Measurements from ENCODE around the gene KXD1. TPM values are rescaled to one million over a fixed set of nuclear protein-coding genes. Genes with fewer than 3 reads are reported as not detected.
"Not testable (repeated sequence)": the region's sequence is repeated elsewhere in the genome, so short reads cannot be mapped to it uniquely, and the experiment has no call there.

KXD1 gene
- total RNA-seq, 1 experiment from 2014 or later = 190 TPM

GRCh38 chr19:18522862-18523440, 34.7 kb upstream of the KXD1 start:
- DNase-seq; H3K36me3 ChIP-seq (replicated peaks; ENCODE audit: control insufficient read depth, insufficient read depth, low read length); H3K27me3 ChIP-seq (ENCODE audit: control insufficient read depth, insufficient read depth, low read length): not testable (repeated sequence)
- H3K4me3 ChIP-seq (ENCODE audit: insufficient read depth, low read depth, low read length) = 0 out of 2 replicates have a peak overlapping the region, but pooled peaks have one; percentile 9

GRCh38 chr19:18523841-18524240, 33.8 kb upstream of the KXD1 start:
- Histone ChIP-seq H3K4me3 (ENCODE audit: insufficient read depth, low read depth, low read length) (no peak overlapping the region), H3K27me3 (ENCODE audit: control insufficient read depth, insufficient read depth, low read length) (no peaks in the 10 kb centered on the region), H3K36me3 (replicated peaks; ENCODE audit: control insufficient read depth, insufficient read depth, low read length) (no peaks in the 10 kb centered on the region)
- peak; percentile 64 for DNase-seq

GRCh38 chr19:18526316-18526715, 31.4 kb upstream of the KXD1 start:
- Histone ChIP-seq H3K36me3 (replicated peaks; ENCODE audit: control insufficient read depth, insufficient read depth, low read length) (peaks cover 2% of the 10 kb centered on the region), H3K27me3 (ENCODE audit: control insufficient read depth, insufficient read depth, low read length) (no peaks in the 10 kb centered on the region), H3K4me3 (ENCODE audit: insufficient read depth, low read depth, low read length) (no peak overlapping the region)
- DNase-seq = no peak

DNA sequence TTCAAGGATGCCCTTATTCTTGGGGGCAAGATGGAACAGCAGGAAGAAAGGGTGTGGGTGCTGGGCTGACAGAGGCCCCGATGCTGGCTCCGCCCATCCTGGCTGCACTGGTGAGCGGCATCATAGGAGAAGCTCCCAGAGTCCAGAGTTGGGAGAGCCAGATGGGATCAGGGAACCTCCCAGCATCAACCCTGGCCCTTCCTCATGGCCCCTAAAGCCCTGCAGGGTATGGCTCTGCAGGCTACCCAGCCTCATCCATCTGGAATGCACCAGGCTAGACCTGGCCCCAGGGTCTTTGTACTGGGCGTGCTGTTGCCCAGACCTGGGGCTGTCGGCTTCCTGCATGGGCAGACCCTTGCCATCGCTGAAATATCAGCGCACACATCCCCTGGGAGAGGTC, 27.9 kb upstream of the KXD1 start:
- H3K36me3 ChIP-seq (replicated peaks; ENCODE audit: control insufficient read depth, insufficient read depth, low read length) = peaks cover 18% of the 10 kb centered on the region
- H3K4me3 ChIP-seq (ENCODE audit: insufficient read depth, low read depth, low read length) = no peak overlapping the region
- no peaks in the 10 kb centered on the region for H3K27me3 ChIP-seq (ENCODE audit: control insufficient read depth, insufficient read depth, low read length)
- no peak for DNase-seq

- Histone ChIP-seq H3K4me3 (ENCODE audit: insufficient read depth, low read depth, low read length) (no peak overlapping the region), H3K36me3 (replicated peaks; ENCODE audit: control insufficient read depth, insufficient read depth, low read length) (peaks cover 25% of the 10 kb centered on the region), H3K27me3 (ENCODE audit: control insufficient read depth, insufficient read depth, low read length) (no peaks in the 10 kb centered on the region)
- DNase-seq = no peak
These were observed 26.2 kb upstream of the KXD1 start for GRCh38 chr19:18531485-18531884.

- peak; percentile 29 for DNase-seq
- Histone ChIP-seq H3K27me3 (ENCODE audit: control insufficient read depth, insufficient read depth, low read length) (no peaks in the 10 kb centered on the region), H3K4me3 (ENCODE audit: insufficient read depth, low read depth, low read length) (no peak overlapping the region), H3K36me3 (replicated peaks; ENCODE audit: control insufficient read depth, insufficient read depth, low read length) (peaks cover 30% of the 10 kb centered on the region)
These were observed 25.3 kb upstream of the KXD1 start for GRCh38 chr19:18532168-18532890.

DNA sequence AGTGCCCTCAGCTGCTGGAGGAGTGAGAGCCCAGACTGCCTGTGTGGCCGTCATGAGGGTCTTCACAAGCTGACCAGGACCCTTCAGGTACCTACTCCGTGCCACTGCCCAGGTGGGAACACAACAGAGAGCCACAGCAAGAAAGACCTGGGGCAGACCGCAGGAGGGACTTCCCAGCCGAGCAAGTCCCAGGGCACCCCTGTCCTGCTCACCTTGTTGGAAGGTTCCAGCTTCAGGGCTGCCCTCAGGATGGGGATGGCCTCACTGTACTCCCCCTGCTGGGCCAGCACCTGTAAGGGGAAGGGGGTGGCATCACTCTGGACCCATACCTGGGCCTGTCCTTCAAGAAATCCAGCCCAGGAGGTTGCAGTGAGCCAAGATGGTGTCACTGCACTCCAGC, 24.6 kb upstream of the KXD1 start:
- Histone ChIP-seq H3K4me3 (ENCODE audit: insufficient read depth, low read depth, low read length) (no peak overlapping the region), H3K27me3 (ENCODE audit: control insufficient read depth, insufficient read depth, low read length) (no peaks in the 10 kb centered on the region)
- peak; percentile 40 for DNase-seq

GRCh38 chr19:18536475-18536874, 21.2 kb upstream of the KXD1 start:
- DNase-seq = no peak
- H3K4me3 ChIP-seq (ENCODE audit: insufficient read depth, low read depth, low read length) = no peak overlapping the region
- H3K27me3 ChIP-seq (ENCODE audit: control insufficient read depth, insufficient read depth, low read length) = no peaks in the 10 kb centered on the region
- peaks cover 40% of the 10 kb centered on the region for H3K36me3 ChIP-seq (replicated peaks; ENCODE audit: control insufficient read depth, insufficient read depth, low read length)

More for the DNA sequence above, 24.6 kb upstream of the KXD1 start:
- H3K36me3 ChIP-seq (replicated peaks; ENCODE audit: control insufficient read depth, insufficient read depth, low read length) = peaks cover 32% of the 10 kb centered on the region

GRCh38 chr19:18537431-18537830, 20.2 kb upstream of the KXD1 start:
- Histone ChIP-seq H3K4me3 (ENCODE audit: insufficient read depth, low read depth, low read length) (no peak overlapping the region), H3K27me3 (ENCODE audit: control insufficient read depth, insufficient read depth, low read length) (no peaks in the 10 kb centered on the region), H3K36me3 (replicated peaks; ENCODE audit: control insufficient read depth, insufficient read depth, low read length) (peaks cover 38% of the 10 kb centered on the region)
- peak; percentile 24 for DNase-seq

DNA sequence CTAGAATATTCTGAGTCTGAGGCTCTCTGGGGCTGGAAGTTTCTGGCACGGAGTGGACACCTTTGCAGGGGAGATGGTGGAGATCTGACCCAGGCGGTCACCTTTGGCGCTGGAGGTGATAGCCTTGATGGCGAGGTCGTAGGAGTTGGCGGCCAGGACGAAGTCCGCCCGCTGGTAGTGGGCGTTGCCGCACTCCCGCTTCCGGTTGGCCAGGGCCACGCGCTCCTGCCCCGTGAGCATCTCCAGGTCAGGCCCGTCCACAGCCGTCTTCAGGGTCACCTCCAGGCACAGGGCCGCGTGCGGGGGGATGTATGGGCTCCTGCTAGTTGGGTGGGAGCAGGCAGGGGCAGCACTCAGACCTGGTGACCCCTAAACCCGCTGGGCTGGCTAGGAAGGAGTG, 19.6 kb upstream of the KXD1 start:
- peak; percentile 37 for DNase-seq
- H3K4me3 ChIP-seq (ENCODE audit: insufficient read depth, low read depth, low read length) = no peak overlapping the region
- peaks cover 31% of the 10 kb centered on the region for H3K36me3 ChIP-seq (replicated peaks; ENCODE audit: control insufficient read depth, insufficient read depth, low read length)
- no peaks in the 10 kb centered on the region for H3K27me3 ChIP-seq (ENCODE audit: control insufficient read depth, insufficient read depth, low read length)

DNA sequence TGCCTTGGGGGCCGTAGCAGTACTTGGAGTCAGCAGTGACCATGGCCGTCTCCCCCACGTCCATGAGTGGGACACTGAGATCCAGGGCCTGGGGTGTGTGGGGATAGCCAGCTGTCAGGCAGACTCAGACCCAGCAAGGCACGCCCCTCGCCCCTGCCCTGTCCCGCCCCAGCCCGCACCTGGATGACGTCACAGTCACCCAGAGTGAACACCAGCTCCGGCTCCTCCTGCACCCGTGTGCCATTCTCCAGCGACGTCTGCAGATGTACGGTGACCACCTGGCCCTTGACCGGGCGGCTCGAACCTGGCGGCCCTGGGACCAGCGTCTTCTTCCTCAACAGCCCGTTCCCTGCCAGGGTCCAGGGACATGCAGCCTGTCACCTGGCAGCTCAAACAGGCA, 18.3 kb upstream of the KXD1 start:
- peaks cover 28% of the 10 kb centered on the region for H3K36me3 ChIP-seq (replicated peaks; ENCODE audit: control insufficient read depth, insufficient read depth, low read length)
- H3K27me3 ChIP-seq (ENCODE audit: control insufficient read depth, insufficient read depth, low read length) = no peaks in the 10 kb centered on the region
- no peak overlapping the region for H3K4me3 ChIP-seq (ENCODE audit: insufficient read depth, low read depth, low read length)
- peak; percentile 37 for DNase-seq

DNA sequence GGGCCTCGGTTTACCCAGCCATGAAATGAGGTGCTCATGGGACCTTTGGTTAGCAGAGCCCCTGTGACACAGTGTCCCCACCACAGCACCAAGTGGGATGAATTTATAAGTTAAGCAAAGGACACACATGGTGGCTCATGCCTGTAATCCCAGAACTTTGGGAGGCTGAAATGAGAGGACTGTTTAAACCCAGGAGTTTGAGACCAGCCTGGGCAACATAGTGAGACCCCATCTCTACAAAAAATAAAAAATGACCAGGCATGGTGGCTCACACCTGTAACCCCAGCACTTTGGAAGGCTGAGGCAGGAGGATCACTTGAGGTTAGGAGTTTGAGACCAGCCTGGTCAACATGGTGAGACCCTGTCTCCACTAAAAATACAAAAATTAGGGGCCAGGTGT, 17.5 kb upstream of the KXD1 start:
- not testable (repeated sequence) for H3K27me3 ChIP-seq (ENCODE audit: control insufficient read depth, insufficient read depth, low read length); DNase-seq; H3K4me3 ChIP-seq (ENCODE audit: insufficient read depth, low read depth, low read length)
- H3K36me3 ChIP-seq (replicated peaks; ENCODE audit: control insufficient read depth, insufficient read depth, low read length) = peaks cover 28% of the 10 kb centered on the region

- peaks cover 21% of the 10 kb centered on the region for H3K36me3 ChIP-seq (replicated peaks; ENCODE audit: control insufficient read depth, insufficient read depth, low read length)
- no peak overlapping the region for H3K4me3 ChIP-seq (ENCODE audit: insufficient read depth, low read depth, low read length)
- no peaks in the 10 kb centered on the region for H3K27me3 ChIP-seq (ENCODE audit: control insufficient read depth, insufficient read depth, low read length)
- DNase-seq = peak; percentile 37
These were observed 16.2 kb upstream of the KXD1 start for GRCh38 chr19:18541258-18541991.

DNA sequence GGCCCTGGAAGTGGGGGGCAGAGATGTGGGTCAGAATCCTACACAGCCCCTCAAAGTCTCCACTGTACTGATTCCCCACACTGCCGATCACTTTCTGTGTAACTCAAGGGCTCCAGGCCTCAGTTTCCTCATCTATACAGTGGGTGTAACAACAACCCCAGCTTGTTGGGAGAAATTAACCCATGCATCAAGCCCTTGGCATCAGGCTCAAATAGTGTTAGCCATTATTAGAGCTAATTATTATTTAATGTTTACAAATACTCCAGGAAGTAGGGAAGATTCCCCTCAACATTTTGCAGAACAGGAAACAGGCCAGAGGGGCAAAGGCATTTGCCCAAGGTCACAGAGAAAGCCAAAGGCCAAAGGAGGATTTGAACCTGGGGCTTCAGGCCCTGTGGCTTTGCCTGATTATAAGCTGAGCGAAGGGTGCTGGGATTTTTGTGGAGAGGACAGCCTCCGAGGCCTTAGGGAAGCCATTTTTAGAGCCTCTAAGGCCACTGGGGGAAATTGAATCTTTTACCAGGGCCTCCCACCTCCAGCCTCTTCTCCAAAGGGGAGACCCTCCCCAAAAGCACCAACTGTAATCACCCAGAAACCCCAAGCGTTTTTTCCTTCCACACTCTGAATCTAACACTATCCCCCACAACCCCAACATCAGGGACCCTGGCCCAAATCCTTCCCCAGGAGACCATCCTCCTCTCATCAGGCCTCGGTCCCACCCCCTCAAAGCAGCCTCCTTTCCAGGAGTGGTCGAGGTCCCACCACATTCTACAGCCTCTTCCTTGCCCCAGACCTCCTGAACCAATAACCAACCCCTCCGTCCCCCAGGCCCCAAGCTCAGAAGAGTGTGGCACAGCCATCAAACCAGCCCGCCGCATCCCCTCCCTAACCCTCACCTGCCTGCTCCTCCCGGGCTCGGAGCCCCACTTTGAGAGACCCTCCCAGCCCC, 15.4 kb upstream of the KXD1 start:
- DNase-seq = peak; percentile 88
- Histone ChIP-seq H3K4me3 (ENCODE audit: insufficient read depth, low read depth, low read length) (peak overlapping the region; percentile 68), H3K27me3 (ENCODE audit: control insufficient read depth, insufficient read depth, low read length) (no peaks in the 10 kb centered on the region), H3K36me3 (replicated peaks; ENCODE audit: control insufficient read depth, insufficient read depth, low read length) (peaks cover 17% of the 10 kb centered on the region)

Measured in H7 (cell line).